ENCODE data around the gene PIWIL4. TPM values are rescaled to one million over a fixed set of nuclear protein-coding genes. Genes with fewer than 3 reads are reported as not detected.

The PIWIL4 gene
- total and polyA plus RNA-seq, 5 experiments from 2014 or later: 0.98 to 1.6 (median 1.5) TPM; not detected in 2

GRCh38 chr11:94653561-94653960, 86.4 kb downstream of the PIWIL4 start:
- POLR2A ChIA-PET: no interaction called here
- DNase-seq (no peak), ATAC-seq (no peak)
- H3K4me3 Mint-ChIP-seq: no peak overlapping the region
- H3K9me3 Mint-ChIP-seq: no peaks in the 10 kb centered on the region
- no peaks in the 10 kb centered on the region for H3K36me3 Mint-ChIP-seq
- no peaks in the 10 kb centered on the region for H3K4me1 Mint-ChIP-seq
- H3K27ac Mint-ChIP-seq: no peak overlapping the region
- peaks cover 0 to 25% (median 6%) of the 10 kb centered on the region in 5 donors for H3K27me3 Mint-ChIP-seq

- Mint-ChIP-seq H3K4me3 (no peak overlapping the region), H3K9me3 (no peaks in the 10 kb centered on the region), H3K36me3 (no peaks in the 10 kb centered on the region), H3K27me3 (peaks cover 0 to 25% (median 6%) of the 10 kb centered on the region in 5 donors), H3K27ac (no peak overlapping the region), H3K4me1 (no peaks in the 10 kb centered on the region)
- DNase-seq: no peak
- POLR2A ChIA-PET: no interaction called here
- ATAC-seq: no peak
Measured at GRCh38 chr11:94654201-94654600, 87.0 kb downstream of the PIWIL4 start.

- Mint-ChIP-seq H3K4me1 (no peaks in the 10 kb centered on the region), H3K36me3 (no peaks in the 10 kb centered on the region), H3K4me3 (no peak overlapping the region), H3K27ac (no peak overlapping the region), H3K27me3 (peaks cover 0 to 25% (median 6%) of the 10 kb centered on the region in 5 donors), H3K9me3 (no peaks in the 10 kb centered on the region)
- POLR2A ChIA-PET: no interaction called here
- ATAC-seq (no peak), DNase-seq (no peak)
Measured at GRCh38 chr11:94655291-94655690, 88.1 kb downstream of the PIWIL4 start.

- peaks cover 4 to 22% (median 6%) of the 10 kb centered on the region in 5 donors for H3K27me3 Mint-ChIP-seq
- no peak overlapping the region for H3K4me3 Mint-ChIP-seq
- no peak for ATAC-seq
- no peak overlapping the region for H3K27ac Mint-ChIP-seq
- no peaks in the 10 kb centered on the region for H3K9me3 Mint-ChIP-seq
- DNase-seq: no peak
- no peaks in the 10 kb centered on the region for H3K4me1 Mint-ChIP-seq
- POLR2A ChIA-PET: no interaction called here
- no peaks in the 10 kb centered on the region for H3K36me3 Mint-ChIP-seq
Measured at GRCh38 chr11:94655956-94656355, 88.8 kb downstream of the PIWIL4 start.

- Mint-ChIP-seq H3K27me3 (peaks cover 6 to 21% (median 12%) of the 10 kb centered on the region in 5 donors), H3K36me3 (no peaks in the 10 kb centered on the region), H3K4me3 (no peak overlapping the region), H3K9me3 (no peaks in the 10 kb centered on the region), H3K4me1 (peaks cover 3 to 8% (median 5%) of the 10 kb centered on the region in 4 donors), H3K27ac (no peak overlapping the region)
- no peak for ATAC-seq
- DNase-seq: no peak
- POLR2A ChIA-PET: no interaction called here
Measured at GRCh38 chr11:94656968-94657367, 89.8 kb downstream of the PIWIL4 start.

- H3K4me1 Mint-ChIP-seq: peaks cover 3 to 8% (median 5%) of the 10 kb centered on the region in 4 donors
Measured at GRCh38 chr11:94657629-94658028, 90.5 kb downstream of the PIWIL4 start.

GRCh38 chr11:94658386-94658785, 91.2 kb downstream of the PIWIL4 start:
- H3K4me1 Mint-ChIP-seq: peaks cover 3 to 8% (median 5%) of the 10 kb centered on the region in 4 donors
- H3K27ac Mint-ChIP-seq: no peak overlapping the region
- no peaks in the 10 kb centered on the region for H3K36me3 Mint-ChIP-seq
- no peak for ATAC-seq
- H3K9me3 Mint-ChIP-seq: no peaks in the 10 kb centered on the region
- H3K4me3 Mint-ChIP-seq: no peak overlapping the region
- DNase-seq: no peak
- peaks cover 5 to 22% (median 12%) of the 10 kb centered on the region in 5 donors for H3K27me3 Mint-ChIP-seq
- POLR2A ChIA-PET: no interaction called here

More at GRCh38 chr11:94657629-94658028, 90.5 kb downstream of the PIWIL4 start:
- DNase-seq: no peak
- no peak for ATAC-seq
- POLR2A ChIA-PET: no interaction called here
- peaks cover 5 to 19% (median 12%) of the 10 kb centered on the region in 5 donors for H3K27me3 Mint-ChIP-seq
- no peak overlapping the region for H3K4me3 Mint-ChIP-seq
- H3K27ac Mint-ChIP-seq: no peak overlapping the region
- no peaks in the 10 kb centered on the region for H3K9me3 Mint-ChIP-seq
- H3K36me3 Mint-ChIP-seq: no peaks in the 10 kb centered on the region

GRCh38 chr11:94658888-94659287, 91.7 kb downstream of the PIWIL4 start:
- POLR2A ChIA-PET: no interaction called here
- Mint-ChIP-seq H3K4me1 (peaks cover 3 to 8% (median 5%) of the 10 kb centered on the region in 4 donors), H3K36me3 (no peaks in the 10 kb centered on the region), H3K4me3 (no peak overlapping the region), H3K27ac (no peak overlapping the region), H3K27me3 (peaks cover 5 to 23% (median 12%) of the 10 kb centered on the region in 5 donors), H3K9me3 (no peaks in the 10 kb centered on the region)
- ATAC-seq (no peak), DNase-seq (no peak)

- Mint-ChIP-seq H3K9me3 (no peaks in the 10 kb centered on the region), H3K4me3 (no peak overlapping the region), H3K27me3 (peaks cover 2 to 23% (median 12%) of the 10 kb centered on the region in 5 donors), H3K27ac (peak overlapping the region in 1 of 10 donors; percentile 26), H3K4me1 (peaks cover 3 to 8% (median 5%) of the 10 kb centered on the region in 4 donors), H3K36me3 (no peaks in the 10 kb centered on the region)
- peak in 1 of 2 donors; percentile 58 for ATAC-seq
- no peak for DNase-seq
- POLR2A ChIA-PET: no interaction called here
Measured at GRCh38 chr11:94661444-94661843, 94.3 kb downstream of the PIWIL4 start.

- POLR2A ChIA-PET: no interaction called here
- Mint-ChIP-seq H3K36me3 (no peaks in the 10 kb centered on the region), H3K9me3 (no peaks in the 10 kb centered on the region), H3K4me1 (peaks cover 3 to 8% (median 5%) of the 10 kb centered on the region in 4 donors), H3K27ac (no peak overlapping the region), H3K27me3 (peaks cover 2 to 22% (median 12%) of the 10 kb centered on the region in 5 donors), H3K4me3 (no peak overlapping the region)
- ATAC-seq: no peak
- DNase-seq: no peak
Measured at GRCh38 chr11:94662065-94662779, 95.1 kb downstream of the PIWIL4 start.

GRCh38 chr11:94662846-94663390, 95.8 kb downstream of the PIWIL4 start:
- Mint-ChIP-seq H3K27ac (no peak overlapping the region), H3K4me3 (no peak overlapping the region), H3K36me3 (no peaks in the 10 kb centered on the region), H3K27me3 (peaks cover 2 to 16% (median 8%) of the 10 kb centered on the region in 5 donors), H3K9me3 (no peaks in the 10 kb centered on the region), H3K4me1 (peaks cover 3 to 8% (median 5%) of the 10 kb centered on the region in 4 donors)
- ATAC-seq (no peak), DNase-seq (no peak)
- POLR2A ChIA-PET: no interaction called here

GRCh38 chr11:94664346-94664745, 97.2 kb downstream of the PIWIL4 start:
- Mint-ChIP-seq H3K4me1 (peaks cover 3 to 8% (median 5%) of the 10 kb centered on the region in 4 donors), H3K36me3 (no peaks in the 10 kb centered on the region), H3K27ac (no peak overlapping the region), H3K9me3 (no peaks in the 10 kb centered on the region), H3K4me3 (no peak overlapping the region), H3K27me3 (peaks cover 2 to 16% (median 8%) of the 10 kb centered on the region in 5 donors)
- POLR2A ChIA-PET: no interaction called here
- DNase-seq: no peak
- ATAC-seq: no peak

- H3K36me3 Mint-ChIP-seq: no peaks in the 10 kb centered on the region
- peaks cover 2 to 16% (median 7%) of the 10 kb centered on the region in 5 donors for H3K27me3 Mint-ChIP-seq
- H3K27ac Mint-ChIP-seq: no peak overlapping the region
- no peak overlapping the region for H3K4me3 Mint-ChIP-seq
- peaks cover 3 to 8% (median 5%) of the 10 kb centered on the region in 4 donors for H3K4me1 Mint-ChIP-seq
- no peak for DNase-seq
- ATAC-seq: no peak
- POLR2A ChIA-PET: no interaction called here
- H3K9me3 Mint-ChIP-seq: no peaks in the 10 kb centered on the region
Measured at GRCh38 chr11:94665116-94665659, 98.0 kb downstream of the PIWIL4 start.
